ENCODE results near the gene CARD11.

CARD11 gene

GRCh38 chr7:2965745-2966270 lies 77.9 kb downstream of the CARD11 start:
- H3K4me2 ChIP-seq (ENCODE audit: low read depth, low read length, poor library complexity, severe bottlenecking): no peak overlapping the region
- H3K9me3 ChIP-seq (ENCODE audit: insufficient read depth, low read depth, low read length): no peaks in the 10 kb centered on the region; the same call in 1 of the 2 replicates
- no peak overlapping the region for H3K4me3 ChIP-seq (ENCODE audit: low read length, poor library complexity, severe bottlenecking)
- H4K20me1 ChIP-seq (ENCODE audit: insufficient read depth, low read length, poor library complexity, severe bottlenecking): no peaks in the 10 kb centered on the region
- no peaks in the 10 kb centered on the region for H3K4me1 ChIP-seq (ENCODE audit: insufficient read depth, low read length, poor library complexity, severe bottlenecking)
- TF ChIP-seq CTCF (conservative IDR thresholded peaks at IDR 0.05; ENCODE audit: low read length) (no peak), EZH2phosphoT487 (IDR thresholded peaks at IDR 0.05; ENCODE audit: borderline replicate concordance) (no peak)
- no peaks in the 10 kb centered on the region for H3K36me3 ChIP-seq (ENCODE audit: insufficient read depth, low read length)
- no peaks in the 10 kb centered on the region for H3K79me2 ChIP-seq (ENCODE audit: insufficient read depth, low read length)
- H3K9me2 ChIP-seq (replicated peaks; ENCODE audit: low read depth, low read length): no peaks in the 10 kb centered on the region
- no peaks in the 10 kb centered on the region for H3K27me3 ChIP-seq (ENCODE audit: insufficient read depth, low read length, poor library complexity, severe bottlenecking)
- H2AFZ ChIP-seq (ENCODE audit: low read length): no peak overlapping the region
- H3F3A ChIP-seq (ENCODE audit: low read depth): no peaks in the 10 kb centered on the region
- H3K9ac ChIP-seq (ENCODE audit: low read depth, low read length, poor library complexity, severe bottlenecking): no peak overlapping the region

GRCh38 chr7:2965301-2965700 lies 78.4 kb downstream of the CARD11 start:
- no peaks in the 10 kb centered on the region for H3K36me3 ChIP-seq (ENCODE audit: insufficient read depth, low read length)
- H3K9me3 ChIP-seq (ENCODE audit: insufficient read depth, low read depth, low read length): no peaks in the 10 kb centered on the region; the same call in 1 of the 2 replicates
- H3K4me1 ChIP-seq (ENCODE audit: insufficient read depth, low read length, poor library complexity, severe bottlenecking): no peaks in the 10 kb centered on the region
- no peaks in the 10 kb centered on the region for H3F3A ChIP-seq (ENCODE audit: low read depth)
- no peak overlapping the region for H2AFZ ChIP-seq (ENCODE audit: low read length)
- H3K4me3 ChIP-seq (ENCODE audit: low read length, poor library complexity, severe bottlenecking): no peak overlapping the region
- H3K79me2 ChIP-seq (ENCODE audit: insufficient read depth, low read length): no peaks in the 10 kb centered on the region
- H3K4me2 ChIP-seq (ENCODE audit: low read depth, low read length, poor library complexity, severe bottlenecking): no peak overlapping the region
- TF ChIP-seq EZH2phosphoT487 (IDR thresholded peaks at IDR 0.05; ENCODE audit: borderline replicate concordance) (no peak), CTCF (conservative IDR thresholded peaks at IDR 0.05; ENCODE audit: low read length) (no peak)
- H3K27me3 ChIP-seq (ENCODE audit: insufficient read depth, low read length, poor library complexity, severe bottlenecking): no peaks in the 10 kb centered on the region
- H3K9ac ChIP-seq (ENCODE audit: low read depth, low read length, poor library complexity, severe bottlenecking): no peak overlapping the region
- no peaks in the 10 kb centered on the region for H3K9me2 ChIP-seq (replicated peaks; ENCODE audit: low read depth, low read length)
- H4K20me1 ChIP-seq (ENCODE audit: insufficient read depth, low read length, poor library complexity, severe bottlenecking): no peaks in the 10 kb centered on the region

DNA sequence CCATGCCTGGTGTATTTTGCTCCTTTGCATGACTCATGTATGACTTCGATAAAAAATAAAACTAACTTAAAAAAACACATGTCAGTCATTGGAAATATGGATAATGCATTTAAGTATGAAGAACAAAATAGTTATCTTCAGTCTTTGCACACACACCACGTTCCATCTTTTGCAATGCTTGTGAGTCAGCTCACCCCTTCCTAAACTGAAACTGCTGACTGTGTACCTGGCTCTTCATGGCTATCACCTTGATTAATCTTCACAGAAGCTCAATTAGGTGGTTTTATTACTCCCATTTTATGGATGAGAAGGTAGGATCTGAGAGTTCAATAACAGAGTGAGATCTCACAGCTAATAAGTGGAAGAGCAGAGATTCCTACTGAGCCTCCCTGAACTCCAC lies 79.5 kb downstream of the CARD11 start:
- no peak overlapping the region for H2AFZ ChIP-seq (ENCODE audit: low read length)
- no peaks in the 10 kb centered on the region for H3K27me3 ChIP-seq (ENCODE audit: insufficient read depth, low read length, poor library complexity, severe bottlenecking)
- no peaks in the 10 kb centered on the region for H3K36me3 ChIP-seq (ENCODE audit: insufficient read depth, low read length)
- H3K4me2 ChIP-seq (ENCODE audit: low read depth, low read length, poor library complexity, severe bottlenecking): no peak overlapping the region
- H3K4me1 ChIP-seq (ENCODE audit: insufficient read depth, low read length, poor library complexity, severe bottlenecking): no peaks in the 10 kb centered on the region
- H3K4me3 ChIP-seq (ENCODE audit: low read length, poor library complexity, severe bottlenecking): no peak overlapping the region
- H4K20me1 ChIP-seq (ENCODE audit: insufficient read depth, low read length, poor library complexity, severe bottlenecking): no peaks in the 10 kb centered on the region
- no peak for TF ChIP-seq CTCF (conservative IDR thresholded peaks at IDR 0.05; ENCODE audit: low read length)
- TF ChIP-seq EZH2phosphoT487 (IDR thresholded peaks at IDR 0.05; ENCODE audit: borderline replicate concordance): no peak
- no peaks in the 10 kb centered on the region for H3K9me2 ChIP-seq (replicated peaks; ENCODE audit: low read depth, low read length)
- no peaks in the 10 kb centered on the region for H3K79me2 ChIP-seq (ENCODE audit: insufficient read depth, low read length)
- no peaks in the 10 kb centered on the region for H3F3A ChIP-seq (ENCODE audit: low read depth)
- no peak overlapping the region for H3K9ac ChIP-seq (ENCODE audit: low read depth, low read length, poor library complexity, severe bottlenecking)
- no peaks in the 10 kb centered on the region; the same call in 1 of the 2 replicates for H3K9me3 ChIP-seq (ENCODE audit: insufficient read depth, low read depth, low read length)
